Measurements from ENCODE around the gene MGAT4C.

GRCh38 chr12:86137936-86138335 is 118.3 kb downstream of the MGAT4C start:
- TF ChIP-seq RAD21 (conservative IDR thresholded peaks at IDR 0.05 in 1 of 2, IDR thresholded peaks at IDR 0.05 in 1 of 2) (no peak), ESRRA (IDR thresholded peaks at IDR 0.05; ENCODE audit: borderline replicate concordance, low read length) (no peak), EHMT2 (IDR thresholded peaks at IDR 0.05; ENCODE audit: low read depth) (no peak), RCOR1 (IDR thresholded peaks at IDR 0.05; ENCODE audit: low read depth, low read length) (no peak), MAFK (IDR thresholded peaks at IDR 0.05; ENCODE audit: partially characterized antibody) (no peak), JUN (IDR thresholded peaks at IDR 0.05) (no peak), CHD2 (IDR thresholded peaks at IDR 0.05; ENCODE audit: low read length, partially characterized antibody) (no peak), EP300 (IDR thresholded peaks at IDR 0.05) (no peak), ELK1 (IDR thresholded peaks at IDR 0.05; ENCODE audit: low read depth, low read length) (no peak), POLR2AphosphoS2 (conservative IDR thresholded peaks at IDR 0.05; ENCODE audit: low read length) (no peak), BCL3 (IDR thresholded peaks at IDR 0.05) (no peak), REST (IDR thresholded peaks at IDR 0.05) (no peak), SMC3 (IDR thresholded peaks at IDR 0.05) (no peak)
- TF ChIP-seq, protein P1, sequence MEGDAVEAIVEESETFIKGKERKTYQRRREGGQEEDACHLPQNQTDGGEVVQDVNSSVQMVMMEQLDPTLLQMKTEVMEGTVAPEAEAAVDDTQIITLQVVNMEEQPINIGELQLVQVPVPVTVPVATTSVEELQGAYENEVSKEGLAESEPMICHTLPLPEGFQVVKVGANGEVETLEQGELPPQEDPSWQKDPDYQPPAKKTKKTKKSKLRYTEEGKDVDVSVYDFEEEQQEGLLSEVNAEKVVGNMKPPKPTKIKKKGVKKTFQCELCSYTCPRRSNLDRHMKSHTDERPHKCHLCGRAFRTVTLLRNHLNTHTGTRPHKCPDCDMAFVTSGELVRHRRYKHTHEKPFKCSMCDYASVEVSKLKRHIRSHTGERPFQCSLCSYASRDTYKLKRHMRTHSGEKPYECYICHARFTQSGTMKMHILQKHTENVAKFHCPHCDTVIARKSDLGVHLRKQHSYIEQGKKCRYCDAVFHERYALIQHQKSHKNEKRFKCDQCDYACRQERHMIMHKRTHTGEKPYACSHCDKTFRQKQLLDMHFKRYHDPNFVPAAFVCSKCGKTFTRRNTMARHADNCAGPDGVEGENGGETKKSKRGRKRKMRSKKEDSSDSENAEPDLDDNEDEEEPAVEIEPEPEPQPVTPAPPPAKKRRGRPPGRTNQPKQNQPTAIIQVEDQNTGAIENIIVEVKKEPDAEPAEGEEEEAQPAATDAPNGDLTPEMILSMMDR (IDR thresholded peaks at IDR 0.05) = no peak
